Left kidney (tissue), 2 donors: ENCODE results near the gene STAP1. TPM values are rescaled to one million over a fixed set of nuclear protein-coding genes. Genes with fewer than 3 reads are reported as not detected.

ENCODE experiments used
- DNase-seq: peaks from one replicate; pipeline ENCODE4 v3.0.0-alpha.2; 2013
- polyA plus RNA-seq: library from polyadenylated mRNA; unstranded; fragments of 120-200 nt; gene quantifications from one replicate; pipeline ENCODE4 v1.2.1, GENCODE V29; 2013; ENCODE audit not compliant: insufficient read length

The STAP1 gene
- polyA plus RNA-seq, 1 donor = 0.20 TPM

DNA sequence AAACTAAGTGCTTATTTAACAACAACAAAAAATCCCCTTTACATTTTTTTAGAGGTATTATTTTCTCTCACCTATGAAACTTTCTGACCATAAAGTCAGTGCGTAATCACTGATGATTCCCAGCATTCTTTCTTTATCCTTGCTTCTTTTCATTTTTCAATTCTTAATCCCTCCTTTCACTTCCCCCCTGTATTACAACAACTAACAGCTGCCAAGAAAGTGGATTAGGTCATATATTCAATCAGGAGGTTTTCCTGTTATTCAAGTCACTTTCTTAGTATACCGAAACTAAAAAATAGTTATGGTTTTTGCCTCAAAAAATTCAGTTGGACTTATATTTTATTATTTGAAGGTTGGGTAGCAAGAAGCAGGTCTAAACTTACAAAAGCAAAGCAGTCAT lies 2.1 kb upstream of the STAP1 start:
- DNase-seq = no peak

GRCh38 chr4:67565284-67565683 lies 6.8 kb downstream of the STAP1 start:
- DNase-seq = no peak

- DNase-seq = no peak
Measured at GRCh38 chr4:67566335-67566734, 7.8 kb downstream of the STAP1 start.

DNA sequence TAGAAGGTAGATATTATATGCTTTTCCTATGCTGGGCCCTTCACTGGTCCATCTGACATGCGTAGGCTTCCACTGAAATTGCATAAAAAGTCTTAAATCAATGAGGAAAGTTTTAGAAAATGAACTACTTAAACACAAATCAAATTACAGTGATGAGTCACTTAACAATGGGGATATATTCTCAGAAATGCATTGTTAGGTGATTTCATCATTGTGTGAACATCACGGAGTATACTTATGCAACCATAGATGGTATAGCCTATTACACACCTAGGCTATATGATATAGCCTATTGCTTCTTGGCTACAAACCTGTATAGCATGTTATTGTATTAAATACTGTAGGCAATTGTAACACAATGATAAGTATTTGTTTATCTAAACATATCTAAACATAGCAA lies 10.3 kb downstream of the STAP1 start:
- no peak for DNase-seq

- no peak for DNase-seq
Measured at GRCh38 chr4:67570537-67570936, 12.0 kb downstream of the STAP1 start.

- DNase-seq = no peak
Measured at GRCh38 chr4:67571975-67572374, 13.4 kb downstream of the STAP1 start.

- DNase-seq = no peak
Measured at GRCh38 chr4:67573193-67573592, 14.7 kb downstream of the STAP1 start.

DNA sequence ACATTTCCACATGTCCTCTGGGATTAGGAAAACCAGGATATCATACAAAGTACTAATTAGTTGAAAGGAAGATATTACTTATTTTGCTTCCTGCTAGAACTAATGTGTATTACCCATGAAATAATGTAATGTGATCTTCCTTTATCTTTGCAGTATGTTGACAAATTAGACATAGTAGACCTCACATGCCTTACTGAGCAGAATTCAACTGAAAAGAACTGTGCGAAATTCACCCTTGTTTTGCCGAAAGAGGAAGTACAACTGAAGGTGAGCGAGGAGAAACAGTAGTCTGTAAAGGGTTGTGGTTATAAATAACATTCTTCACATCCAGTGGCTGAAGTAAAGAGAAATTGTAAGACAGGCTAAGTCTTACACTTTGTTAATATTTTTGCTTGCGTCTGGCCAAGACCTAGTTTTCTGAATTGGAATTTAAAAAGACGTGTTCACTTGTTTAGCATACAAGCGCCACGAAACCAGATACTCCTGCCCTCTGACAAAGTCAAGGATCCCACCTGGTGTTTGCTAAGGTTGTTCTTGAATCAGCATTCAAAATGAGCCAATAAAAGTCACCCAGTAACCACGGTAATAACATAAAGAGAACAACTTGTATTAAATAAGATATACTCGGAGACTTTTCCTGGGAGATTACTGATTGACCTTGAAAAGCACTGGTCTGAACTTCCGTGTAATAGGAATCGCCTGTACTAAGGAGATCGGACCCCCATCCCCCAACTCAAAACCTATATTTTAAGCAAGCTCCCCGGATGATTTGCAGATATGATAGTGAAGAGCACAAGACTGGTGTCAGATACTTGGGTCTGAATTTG lies 16.9 kb downstream of the STAP1 start:
- DNase-seq = peak; percentile 42

DNA sequence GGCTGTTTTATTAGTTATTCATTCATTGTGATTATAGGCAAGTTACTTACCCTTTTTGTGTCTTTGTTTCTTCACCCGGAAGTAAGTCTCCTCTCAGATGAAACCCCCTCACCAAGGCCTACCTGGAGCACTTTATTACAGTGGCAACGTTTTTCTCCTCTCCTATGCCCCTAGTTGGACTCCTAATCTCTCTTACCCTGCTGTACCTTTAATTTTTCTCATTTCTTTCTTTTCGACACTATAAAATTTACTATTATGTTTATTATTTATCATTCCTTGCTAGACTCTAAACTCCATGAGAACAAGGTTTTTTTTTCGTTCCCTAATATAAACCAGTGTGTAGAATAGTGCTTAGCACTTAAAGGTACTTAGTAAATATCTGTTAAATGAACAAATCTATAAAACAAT lies 17.5 kb downstream of the STAP1 start:
- no peak for DNase-seq

- no peak for DNase-seq
Measured at GRCh38 chr4:67576538-67576937, 18.0 kb downstream of the STAP1 start.

- no peak for DNase-seq
Measured at GRCh38 chr4:67580577-67580976, 22.1 kb downstream of the STAP1 start.

- DNase-seq = no peak
Measured at GRCh38 chr4:67581208-67581857, 22.8 kb downstream of the STAP1 start.

DNA sequence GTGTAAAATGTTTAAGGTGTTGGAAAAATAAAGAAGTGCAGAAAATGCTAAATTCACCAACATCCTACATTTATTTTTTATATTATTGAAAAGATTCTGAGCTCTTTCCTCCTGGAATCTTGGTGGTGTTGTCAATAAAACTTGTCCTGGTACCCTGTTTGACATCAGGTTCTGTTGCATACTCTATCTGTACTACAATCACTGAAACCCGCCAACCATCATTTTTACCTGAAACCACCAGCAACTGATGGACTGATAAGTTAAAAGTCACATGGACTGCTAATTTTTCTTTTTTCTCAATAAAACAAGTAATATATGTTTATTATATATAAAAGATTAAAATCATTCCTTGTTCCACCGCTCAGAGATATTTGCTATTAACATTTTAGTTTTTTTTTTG lies 23.4 kb downstream of the STAP1 start:
- DNase-seq = no peak

- no peak for DNase-seq
Measured at GRCh38 chr4:67584496-67584895, 26.0 kb downstream of the STAP1 start.

GRCh38 chr4:67587156-67587555 lies 28.6 kb downstream of the STAP1 start:
- no peak for DNase-seq

DNA sequence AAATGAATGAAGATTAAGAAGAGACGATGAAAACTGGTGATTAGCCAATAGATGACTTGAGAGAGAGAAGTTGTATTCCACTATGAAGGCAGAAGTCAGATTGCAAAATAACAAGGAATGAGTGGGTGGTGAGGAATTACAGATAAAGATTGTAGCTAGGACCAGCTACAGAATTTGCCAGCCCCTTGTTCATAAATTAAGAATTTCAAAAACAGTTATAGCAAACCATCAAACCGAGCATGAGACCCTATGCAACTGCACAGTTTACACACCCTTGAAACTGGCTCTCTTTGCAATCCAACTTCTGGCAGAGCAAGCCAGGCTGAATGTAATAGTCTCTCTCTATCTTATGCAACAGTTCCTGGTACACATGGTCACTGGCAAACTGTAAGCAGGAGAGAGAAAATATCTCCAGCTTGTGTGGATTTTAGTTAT lies 35.2 kb downstream of the STAP1 start:
- no peak for DNase-seq

DNA sequence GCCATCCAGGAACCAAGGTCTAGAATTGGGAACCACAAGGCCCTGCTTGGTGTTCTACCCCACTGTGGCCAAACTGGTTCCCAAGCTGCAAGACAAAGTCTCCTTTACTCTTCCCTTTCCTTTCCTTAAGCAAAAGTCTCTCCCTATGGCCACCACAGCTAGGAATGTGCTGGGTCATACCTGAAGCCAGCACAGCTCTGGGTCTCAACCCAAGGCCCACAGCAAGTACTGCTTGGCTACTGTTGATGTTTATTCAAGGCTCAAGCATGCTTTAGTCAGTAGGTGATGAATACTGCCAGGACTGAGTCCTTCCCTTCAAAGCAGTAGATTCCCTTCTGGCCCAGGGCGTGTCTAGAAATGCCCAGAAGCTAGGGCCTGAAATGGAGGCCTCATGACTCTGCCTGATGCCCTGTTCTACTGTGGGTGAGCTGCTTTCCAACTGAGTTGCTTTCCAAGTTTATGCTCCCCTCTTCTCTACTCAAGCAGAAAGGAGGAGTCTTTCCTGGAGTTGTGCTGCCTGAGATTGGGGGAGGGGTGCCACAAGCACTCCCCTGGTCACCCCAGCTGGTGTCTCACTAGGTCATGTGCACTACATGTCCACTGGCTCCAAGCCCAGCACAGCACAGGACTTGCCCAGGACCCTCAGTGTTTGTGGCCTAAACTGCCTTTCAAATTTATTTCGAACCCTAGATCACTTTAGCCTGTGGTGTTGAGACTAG lies 44.9 kb downstream of the STAP1 start:
- DNase-seq = no peak

GRCh38 chr4:67604029-67604381 lies 45.5 kb downstream of the STAP1 start:
- DNase-seq = no peak

DNA sequence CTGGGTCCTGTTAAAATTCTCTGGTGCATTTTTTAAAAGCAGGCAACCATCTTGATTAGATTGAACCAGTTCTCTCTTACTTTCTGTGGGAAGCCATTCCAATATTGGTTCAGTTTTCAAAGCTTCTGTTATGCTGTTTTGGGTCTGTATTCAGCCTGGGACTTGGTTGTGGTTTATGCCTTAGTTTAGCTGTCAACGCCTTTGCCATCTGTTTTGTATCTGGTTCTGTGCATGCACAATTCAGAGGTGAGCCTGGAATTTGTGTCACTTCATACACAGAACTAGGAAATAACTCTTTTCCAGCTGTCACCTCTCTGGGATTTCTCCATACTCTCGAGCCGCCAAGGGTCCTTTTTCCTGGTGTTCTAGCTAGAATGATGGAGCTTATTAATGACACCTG lies 46.2 kb downstream of the STAP1 start:
- no peak for DNase-seq

DNA sequence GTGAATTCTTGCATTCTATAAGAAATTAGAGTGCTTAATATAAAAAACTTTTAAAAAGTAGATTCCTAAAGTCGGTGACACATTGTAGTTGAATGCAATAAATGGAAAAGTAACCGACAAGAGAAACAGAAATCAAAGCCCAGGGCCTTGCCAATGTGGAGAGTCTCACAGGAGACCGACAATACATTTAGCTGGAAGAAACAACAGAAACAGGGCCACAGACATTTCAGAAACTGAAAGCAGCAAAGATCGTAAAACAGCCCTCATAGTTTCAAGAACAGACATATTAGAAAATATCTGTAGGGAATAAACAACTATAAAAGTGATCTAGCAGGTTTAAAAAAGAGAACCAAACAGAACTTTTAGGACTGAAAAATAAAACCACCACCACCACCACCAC lies 49.5 kb downstream of the STAP1 start:
- no peak for DNase-seq

DNA sequence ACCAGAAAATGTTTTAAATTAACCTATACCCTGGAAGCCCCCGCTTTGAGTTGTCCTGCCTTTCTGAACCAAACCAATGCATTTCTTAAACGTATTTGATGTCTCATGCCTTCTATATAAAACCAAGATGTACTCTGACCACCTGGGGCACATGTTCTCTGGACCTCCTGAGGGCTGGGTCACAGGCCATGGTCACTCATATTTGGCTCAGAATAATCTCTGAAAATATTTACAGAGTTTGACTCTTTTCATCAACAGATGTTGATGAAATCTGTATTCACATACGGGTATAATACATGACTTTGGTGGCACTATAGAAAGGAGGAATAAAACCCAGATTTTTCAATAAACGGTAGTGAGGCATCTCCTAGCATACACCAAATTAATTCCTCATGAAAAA lies 55.7 kb downstream of the STAP1 start:
- no peak for DNase-seq

- DNase-seq = no peak
Measured at GRCh38 chr4:67615119-67615518, 56.6 kb downstream of the STAP1 start.

GRCh38 chr4:67616478-67616877 lies 58.0 kb downstream of the STAP1 start:
- no peak for DNase-seq
